Mucosa of rectum (tissue), 2 donors: Measurements from ENCODE around the gene IMMP2L.

Experiments
- H3K27ac ChIP-seq, 2 donors: one replicate each; pipeline ENCODE4 v1.7.0; 2013; ENCODE audit warnings: inconsistent platforms in 2 of 2, low read depth in 2 of 2, low read length in 2 of 2
- H3K27me3 ChIP-seq, 2 donors: one replicate each; pipeline ENCODE4 v1.7.0; 2013; ENCODE audit warnings: low read length in 2 of 2; ENCODE audit not compliant: control insufficient read depth in 2 of 2, insufficient read depth in 2 of 2
- H3K36me3 ChIP-seq, 2 donors: one replicate each; pipeline ENCODE4 v1.7.0; 2013; ENCODE audit warnings: low read length in 2 of 2; ENCODE audit not compliant: control insufficient read depth in 2 of 2, insufficient read depth in 2 of 2
- H3K4me1 ChIP-seq, 2 donors: one replicate each; pipeline ENCODE4 v1.7.0; 2013; ENCODE audit warnings: low read length in 2 of 2, mild to moderate bottlenecking in 1 of 2; ENCODE audit not compliant: control insufficient read depth in 2 of 2, insufficient read depth in 2 of 2
- H3K4me3 ChIP-seq, 2 donors: one replicate each; pipeline ENCODE4 v1.7.0; 2013; ENCODE audit warnings: low read length in 2 of 2
- H3K9ac ChIP-seq, 2 donors: one replicate each; pipeline ENCODE4 v1.7.0; 2013; ENCODE audit warnings: low read length in 2 of 2, low read depth in 1 of 2, mild to moderate bottlenecking in 1 of 2
- H3K9me3 ChIP-seq, 2 donors: one replicate each; pipeline ENCODE4 v1.7.0; 2013; ENCODE audit warnings: low read length in 2 of 2; ENCODE audit not compliant: control insufficient read depth in 2 of 2
- donor health status: healthy.
- donor health status: Normal muscosa, but diverticular disease.

The IMMP2L gene

DNA sequence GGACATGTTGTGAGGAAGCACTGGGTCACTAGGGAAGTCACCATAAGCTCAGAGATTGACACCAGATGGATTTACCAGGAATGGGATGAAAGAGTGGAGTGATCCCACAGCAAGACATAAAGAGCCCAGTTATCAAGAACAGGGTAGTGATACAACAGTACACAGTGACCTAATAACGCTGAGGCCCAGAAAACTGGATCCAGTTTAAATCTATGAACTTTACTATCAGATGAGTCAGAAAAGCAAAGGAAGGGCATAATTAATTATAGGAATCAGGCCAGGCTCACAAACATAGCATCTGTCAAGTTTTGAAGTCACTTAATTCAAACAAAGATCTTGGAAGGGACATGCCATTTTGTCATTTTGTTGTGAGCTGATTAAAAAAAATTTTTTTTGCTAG lies 397.9 kb downstream of the IMMP2L start:
- no peaks in the 10 kb centered on the region for H3K9me3 ChIP-seq
- no peak overlapping the region for H3K9ac ChIP-seq
- no peak overlapping the region for H3K27ac ChIP-seq
- no peaks in the 10 kb centered on the region for H3K36me3 ChIP-seq
- H3K4me1 ChIP-seq: no peaks in the 10 kb centered on the region
- no peak overlapping the region for H3K4me3 ChIP-seq
- no peaks in the 10 kb centered on the region for H3K27me3 ChIP-seq

- Histone ChIP-seq H3K36me3 (no peaks in the 10 kb centered on the region), H3K9ac (no peak overlapping the region), H3K4me1 (no peaks in the 10 kb centered on the region), H3K4me3 (no peak overlapping the region), H3K9me3 (no peaks in the 10 kb centered on the region), H3K27ac (no peak overlapping the region), H3K27me3 (no peaks in the 10 kb centered on the region)
Measured at GRCh38 chr7:111162692-111163091, 399.6 kb downstream of the IMMP2L start.

GRCh38 chr7:111160297-111160696 lies 402.0 kb downstream of the IMMP2L start:
- H3K4me3 ChIP-seq: no peak overlapping the region
- no peak overlapping the region for H3K27ac ChIP-seq
- H3K36me3 ChIP-seq: no peaks in the 10 kb centered on the region
- no peaks in the 10 kb centered on the region for H3K4me1 ChIP-seq
- no peaks in the 10 kb centered on the region for H3K27me3 ChIP-seq
- H3K9ac ChIP-seq: no peak overlapping the region
- no peaks in the 10 kb centered on the region for H3K9me3 ChIP-seq

DNA sequence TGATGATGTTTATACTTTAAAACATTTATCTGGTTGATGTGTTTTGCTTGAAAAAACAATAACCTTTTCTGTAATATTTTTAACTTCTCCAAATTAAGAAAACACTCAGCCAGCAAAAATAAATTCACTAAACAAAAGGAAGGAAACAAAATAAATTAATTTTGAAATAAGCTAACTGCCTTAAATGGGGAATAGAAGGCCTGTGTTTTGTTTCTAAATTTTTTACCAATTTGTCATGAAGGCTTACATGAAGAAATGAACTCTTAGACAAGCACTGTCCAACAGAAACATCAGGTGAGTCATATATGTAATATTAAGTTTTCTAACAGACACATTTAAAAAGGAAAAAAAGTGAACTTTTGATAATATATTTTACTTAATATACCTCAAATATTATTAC lies 402.9 kb downstream of the IMMP2L start:
- no peaks in the 10 kb centered on the region for H3K4me1 ChIP-seq
- H3K9ac ChIP-seq: no peak overlapping the region
- no peaks in the 10 kb centered on the region for H3K36me3 ChIP-seq
- H3K4me3 ChIP-seq: no peak overlapping the region
- no peaks in the 10 kb centered on the region for H3K27me3 ChIP-seq
- no peak overlapping the region for H3K27ac ChIP-seq
- H3K9me3 ChIP-seq: no peaks in the 10 kb centered on the region

- no peaks in the 10 kb centered on the region for H3K27me3 ChIP-seq
- H3K9me3 ChIP-seq: no peaks in the 10 kb centered on the region
- H3K4me3 ChIP-seq: no peak overlapping the region
- H3K9ac ChIP-seq: no peak overlapping the region
- H3K36me3 ChIP-seq: no peaks in the 10 kb centered on the region
- no peaks in the 10 kb centered on the region for H3K4me1 ChIP-seq
- no peak overlapping the region for H3K27ac ChIP-seq
Measured at GRCh38 chr7:111150709-111151108, 411.6 kb downstream of the IMMP2L start.

- H3K36me3 ChIP-seq: no peaks in the 10 kb centered on the region
- no peak overlapping the region for H3K27ac ChIP-seq
- no peak overlapping the region for H3K4me3 ChIP-seq
- no peak overlapping the region for H3K9ac ChIP-seq
- no peaks in the 10 kb centered on the region for H3K27me3 ChIP-seq
- H3K9me3 ChIP-seq: no peaks in the 10 kb centered on the region
- H3K4me1 ChIP-seq: no peaks in the 10 kb centered on the region
Measured at GRCh38 chr7:111147708-111148533, 414.4 kb downstream of the IMMP2L start.

DNA sequence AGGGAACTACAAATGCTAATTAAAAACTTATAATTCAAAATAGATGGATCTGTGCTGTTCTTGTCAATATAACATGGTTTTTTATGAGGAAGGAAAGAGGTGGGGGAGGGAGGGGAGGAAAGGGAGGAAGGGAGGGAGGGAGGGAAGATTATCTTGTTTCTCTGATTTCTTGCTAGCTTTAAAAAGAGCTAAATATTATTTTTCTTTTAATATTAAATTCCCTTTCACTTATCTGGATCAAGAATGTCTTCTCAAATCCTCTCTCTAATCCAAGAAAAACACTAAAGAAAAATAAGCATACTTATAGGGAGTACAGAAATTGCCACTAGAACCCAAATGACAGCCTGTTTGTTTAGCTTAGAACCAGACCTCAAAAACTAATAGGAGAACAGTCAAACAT lies 416.2 kb downstream of the IMMP2L start:
- no peak overlapping the region for H3K27ac ChIP-seq

DNA sequence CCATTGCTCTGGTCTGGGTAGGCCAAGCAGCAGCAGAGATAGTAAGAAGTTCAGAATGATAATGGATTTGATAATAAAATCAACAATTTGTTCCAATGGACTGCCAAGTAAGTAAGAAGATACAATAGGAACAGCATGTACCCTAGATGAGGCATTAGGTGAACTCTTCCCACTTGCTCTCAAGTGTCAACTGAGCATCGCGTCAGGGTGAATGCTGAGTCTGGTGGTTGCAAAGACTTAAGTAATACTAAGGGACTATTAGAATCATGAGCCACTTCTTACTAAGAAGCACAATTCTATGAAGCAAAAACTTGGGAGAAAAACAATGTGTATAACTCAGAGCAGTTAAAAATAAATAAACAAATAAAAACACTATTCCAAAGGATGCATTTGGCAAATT lies 416.8 kb downstream of the IMMP2L start:
- no peak overlapping the region for H3K27ac ChIP-seq
- no peak overlapping the region for H3K4me3 ChIP-seq
- H3K4me1 ChIP-seq: no peaks in the 10 kb centered on the region
- H3K36me3 ChIP-seq: no peaks in the 10 kb centered on the region
- no peaks in the 10 kb centered on the region for H3K27me3 ChIP-seq
- H3K9me3 ChIP-seq: no peaks in the 10 kb centered on the region
- no peak overlapping the region for H3K9ac ChIP-seq

More for the DNA sequence above, 416.2 kb downstream of the IMMP2L start:
- no peak overlapping the region for H3K9ac ChIP-seq
- H3K9me3 ChIP-seq: no peaks in the 10 kb centered on the region
- H3K36me3 ChIP-seq: no peaks in the 10 kb centered on the region
- H3K27me3 ChIP-seq: no peaks in the 10 kb centered on the region
- no peak overlapping the region for H3K4me3 ChIP-seq
- no peaks in the 10 kb centered on the region for H3K4me1 ChIP-seq

- no peaks in the 10 kb centered on the region for H3K9me3 ChIP-seq
- no peak overlapping the region for H3K9ac ChIP-seq
- H3K36me3 ChIP-seq: no peaks in the 10 kb centered on the region
- H3K4me1 ChIP-seq: peaks cover 0 to 6% of the 10 kb centered on the region in 2 donors
- H3K4me3 ChIP-seq: no peak overlapping the region
- no peaks in the 10 kb centered on the region for H3K27me3 ChIP-seq
- no peak overlapping the region for H3K27ac ChIP-seq
Measured at GRCh38 chr7:111140091-111140865, 422.0 kb downstream of the IMMP2L start.

DNA sequence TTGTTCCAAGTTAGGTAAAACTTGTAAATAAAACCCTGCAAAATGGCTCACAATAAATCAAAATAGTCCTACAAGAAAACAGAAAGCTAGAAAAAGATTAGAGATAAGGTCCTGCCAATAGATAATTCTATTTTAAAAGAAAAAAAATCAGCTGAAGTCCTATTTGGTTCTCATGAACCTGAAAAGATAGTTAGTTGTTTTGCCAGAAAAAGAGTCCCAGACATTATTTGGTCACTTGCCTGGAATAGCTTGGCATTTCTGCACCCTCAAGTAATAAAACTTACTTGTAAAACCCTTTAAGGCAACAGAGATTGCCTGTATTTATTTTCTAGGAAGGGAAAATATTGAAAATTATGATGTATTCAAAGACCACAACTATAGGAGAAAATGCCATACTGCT lies 423.7 kb downstream of the IMMP2L start:
- no peak overlapping the region for H3K9ac ChIP-seq
- no peaks in the 10 kb centered on the region for H3K27me3 ChIP-seq
- no peaks in the 10 kb centered on the region for H3K36me3 ChIP-seq
- no peaks in the 10 kb centered on the region for H3K9me3 ChIP-seq
- no peak overlapping the region for H3K27ac ChIP-seq
- H3K4me1 ChIP-seq: peaks cover 0 to 6% of the 10 kb centered on the region in 2 donors
- no peak overlapping the region for H3K4me3 ChIP-seq
